CD8-positive, alpha-beta memory T cell (primary cell): Measurements from ENCODE around the gene UNG. TPM values are rescaled to one million over a fixed set of nuclear protein-coding genes. Genes with fewer than 3 reads are reported as not detected.

Experiments used
- CTCF ChIA-PET: fragments of 350-600 bp; sonication (Branson Sonifier 250); formaldehyde crosslinking; loops from one replicate; lab custom pipeline; 2021; ENCODE audit warnings: antibody characterized with exemption; lab: Charles Lee
- POLR2A ChIA-PET: fragments of 350-600 bp; sonication (Branson Sonifier 250); formaldehyde crosslinking; loops from one replicate; lab custom pipeline; 2021; ENCODE audit warnings: antibody characterized with exemption; lab: Charles Lee
- DNase-seq, 5 donors: peaks; one replicate each; pipeline versions ENCODE4 v3.0.0 to v3.0.0-alpha.2; 2020 to 2022; ENCODE audit warnings: mixed read lengths in 1 of 5
- H3K27ac ChIP-seq: one replicate; pipeline ENCODE4 v1.7.0; 2013; ENCODE audit warnings: low read depth, mild to moderate bottlenecking, low read length, moderate library complexity
- H3K27me3 ChIP-seq: 2 replicates; pipeline ENCODE4 v1.7.0; 2013; ENCODE audit warnings: low read length, mild to moderate bottlenecking; ENCODE audit not compliant: insufficient read depth, poor library complexity, severe bottlenecking
- H3K36me3 ChIP-seq: 2 replicates; pipeline ENCODE4 v1.7.0; 2013; ENCODE audit warnings: mild to moderate bottlenecking, low read length, moderate library complexity; ENCODE audit not compliant: insufficient read depth
- H3K4me1 ChIP-seq: 2 replicates; pipeline ENCODE4 v1.7.0; 2013; ENCODE audit warnings: mild to moderate bottlenecking, low read length, moderate library complexity; ENCODE audit not compliant: insufficient read depth
- H3K4me3 ChIP-seq: 2 replicates; pipeline ENCODE4 v1.7.0; 2013; ENCODE audit warnings: mild to moderate bottlenecking, low read length
- H3K9me3 ChIP-seq: 2 replicates; pipeline ENCODE4 v1.7.0; 2013; ENCODE audit warnings: mild to moderate bottlenecking, low read length
- H3K27ac Mint-ChIP-seq, 8 donors: one replicate each; pipeline ENCODE4 v1.8.0; 2020 to 2021; ENCODE audit warnings: mixed read lengths in 8 of 8, mild to moderate bottlenecking in 6 of 8, inconsistent platforms in 3 of 8, moderate library complexity in 3 of 8
- H3K27me3 Mint-ChIP-seq, 2 donors: one replicate each; pipeline ENCODE4 v1.8.0; 2020 to 2021; ENCODE audit warnings: mixed read lengths in 2 of 2, mild to moderate bottlenecking in 1 of 2, moderate library complexity in 1 of 2
- H3K36me3 Mint-ChIP-seq, 3 donors: one replicate each; pipeline ENCODE4 v1.8.0; 2020 to 2021; ENCODE audit warnings: mixed read lengths in 3 of 3, inconsistent platforms in 1 of 3, mild to moderate bottlenecking in 1 of 3
- H3K4me1 Mint-ChIP-seq, 3 donors: one replicate each; pipeline ENCODE4 v1.8.0; 2020 to 2021; ENCODE audit warnings: mixed read lengths in 3 of 3, inconsistent platforms in 1 of 3, mild to moderate bottlenecking in 1 of 3
- H3K4me3 Mint-ChIP-seq, 7 donors: one replicate each; pipeline ENCODE4 v1.8.0; 2020 to 2021; ENCODE audit warnings: mixed read lengths in 7 of 7, mild to moderate bottlenecking in 6 of 7, moderate library complexity in 4 of 7, inconsistent platforms in 2 of 7
- H3K9me3 Mint-ChIP-seq, 5 donors: one replicate each; pipeline ENCODE4 v1.8.0; 2020 to 2022; ENCODE audit warnings: mixed read lengths in 5 of 5, mild to moderate bottlenecking in 3 of 5, moderate library complexity in 2 of 5, inconsistent platforms in 1 of 5
- polyA plus RNA-seq: library from polyadenylated mRNA; unstranded; fragments of 300-500 nt; fragmentation: Illumina TruSeq; gene quantifications from one replicate; pipeline ENCODE4 v1.2.3, GENCODE V29; 2021
- total RNA-seq, 2 experiments: library from RNA; stranded (reverse); gene quantifications; one replicate each; pipeline ENCODE4 v1.2.3, GENCODE V29; 2021

Gene UNG
- total and polyA plus RNA-seq, 3 experiments from 2014 or later: 37.7 to 101 (median 92.3) TPM

- no peaks in the 10 kb centered on the region for H3K9me3 Mint-ChIP-seq
- peaks cover 2% of the 10 kb centered on the region for H3K4me1 ChIP-seq
- H3K27me3 Mint-ChIP-seq: peaks cover 0 to 3% of the 10 kb centered on the region in 2 donors
- no peak overlapping the region for H3K4me3 ChIP-seq
- H3K27ac Mint-ChIP-seq: no peak overlapping the region
- H3K9me3 ChIP-seq: no peaks in the 10 kb centered on the region
- ChIA-PET POLR2A (no interaction called here), CTCF (interaction anchor here (1.1 to 1.2 kb wide), 2 partner anchors 16 to 49 kb away, joined by 3 read pairs; no protein-coding TSS in a partner anchor)
- H3K36me3 ChIP-seq: no peaks in the 10 kb centered on the region
- peaks cover under 1 to 8% (median 4%) of the 10 kb centered on the region in 3 donors for H3K4me1 Mint-ChIP-seq
- H3K27me3 ChIP-seq: no peaks in the 10 kb centered on the region
- DNase-seq: no peak
- no peak overlapping the region for H3K27ac ChIP-seq
- H3K36me3 Mint-ChIP-seq: peaks cover 3 to 6% (median 3%) of the 10 kb centered on the region in 3 donors
- H3K4me3 Mint-ChIP-seq: no peak overlapping the region
These were observed 63.0 kb downstream of the UNG start for GRCh38 chr12:109160433-109160832.

Other genes with a start within 250 kb of the UNG start
- 10 to 100 TPM; 38.4 to 42.4 TPM for gene SSH1, start 240.0 kb upstream of the UNG start, total RNA-seq
- gene SSH1, start 240.0 kb upstream of the UNG start, polyA plus RNA-seq: 12.0 TPM
- gene DAO, start 217.5 kb upstream of the UNG start, total RNA-seq: not detected
- gene DAO, start 217.5 kb upstream of the UNG start, polyA plus RNA-seq: not detected
- not detected for gene SVOP, start 76.5 kb upstream of the UNG start, total RNA-seq
- gene SVOP, start 76.5 kb upstream of the UNG start, polyA plus RNA-seq: not detected
- 1 to 10 TPM; 7.3 to 8.4 TPM for gene USP30, start 45.0 kb upstream of the UNG start, total RNA-seq
- 12.6 TPM for gene USP30, start 45.0 kb upstream of the UNG start, polyA plus RNA-seq
- 10 to 100 TPM; 41.3 to 42.9 TPM for gene ALKBH2, start 4.1 kb upstream of the UNG start, total RNA-seq
- 16.4 TPM for gene ALKBH2, start 4.1 kb upstream of the UNG start, polyA plus RNA-seq
- gene ACACB, start 19.0 kb downstream of the UNG start, total RNA-seq: 1 to 10 TPM; 7.8 to 7.9 TPM
- gene ACACB, start 19.0 kb downstream of the UNG start, polyA plus RNA-seq: 1.4 TPM
- not detected for gene FOXN4, start 211.7 kb downstream of the UNG start, total RNA-seq
- gene FOXN4, start 211.7 kb downstream of the UNG start, polyA plus RNA-seq: not detected